GM12872 (cell line): Measurements from ENCODE around the gene FILIP1L.

Experiments
- CTCF ChIP-seq: IDR thresholded peaks from 3 replicates; pipeline ENCODE4 v1.5.1; 2011; ENCODE audit warnings: low read depth, mild to moderate bottlenecking, low read length, moderate library complexity; ENCODE audit not compliant: insufficient read depth

The FILIP1L gene

GRCh38 chr3:100155128-100155527, 40.8 kb upstream of the FILIP1L start:
- no peak for TF ChIP-seq CTCF

- no peak for TF ChIP-seq CTCF
These were observed 39.9 kb upstream of the FILIP1L start for GRCh38 chr3:100154171-100154570.

- TF ChIP-seq CTCF, result no peak
These were observed 36.9 kb upstream of the FILIP1L start for GRCh38 chr3:100151024-100151707.

- no peak for TF ChIP-seq CTCF
These were observed 36.2 kb upstream of the FILIP1L start for GRCh38 chr3:100150473-100150872.

GRCh38 chr3:100149713-100150415, 35.6 kb upstream of the FILIP1L start:
- TF ChIP-seq CTCF, result no peak

- TF ChIP-seq CTCF, result no peak
These were observed 34.8 kb upstream of the FILIP1L start for GRCh38 chr3:100149130-100149529.

- TF ChIP-seq CTCF, result no peak
These were observed 30.1 kb upstream of the FILIP1L start for GRCh38 chr3:100144255-100144866.
